ENCODE data around the gene PALLD.
"Not testable (repeated sequence)": the region's sequence is repeated elsewhere in the genome, so short reads cannot be mapped to it uniquely, and the experiment has no call there.

Gene PALLD

GRCh38 chr4:168794881-168795280 is 298.0 kb downstream of the PALLD start:
- no peak for TF ChIP-seq POLR2A (IDR thresholded peaks at IDR 0.05; ENCODE audit: low read depth, low read length)
- FAIRE-seq (no peak), DNase-seq (ENCODE audit: insufficient read length, low spot score) (no peak)

GRCh38 chr4:168795346-168795745 is 298.5 kb downstream of the PALLD start:
- TF ChIP-seq POU2F2 (IDR thresholded peaks at IDR 0.05; ENCODE audit: low read depth, low read length) (no peak), POLR2A (IDR thresholded peaks at IDR 0.05; ENCODE audit: low read depth, low read length) (no peak), TAF1 (IDR thresholded peaks at IDR 0.05; ENCODE audit: low read depth, low read length) (no peak), SPI1 (IDR thresholded peaks at IDR 0.05; ENCODE audit: low read depth, low read length) (no peak), PAX5 (IDR thresholded peaks at IDR 0.05; ENCODE audit: insufficient read depth, low read length, severe bottlenecking) (no peak), POLR2AphosphoS5 (IDR thresholded peaks at IDR 0.05; ENCODE audit: low read depth, low read length) (no peak)
- no peak for FAIRE-seq
- DNase-seq (ENCODE audit: insufficient read length, low spot score): no peak

GRCh38 chr4:168796362-168797106 is 299.7 kb downstream of the PALLD start:
- no peak for DNase-seq (ENCODE audit: insufficient read length, low spot score)
- FAIRE-seq: no peak
- TF ChIP-seq PAX5 (IDR thresholded peaks at IDR 0.05; ENCODE audit: insufficient read depth, low read length, severe bottlenecking): no peak

- FAIRE-seq (no peak), DNase-seq (ENCODE audit: insufficient read length, low spot score) (no peak)
- TF ChIP-seq PAX5 (IDR thresholded peaks at IDR 0.05; ENCODE audit: insufficient read depth, low read length, severe bottlenecking): no peak
- no peak for TF ChIP-seq SPI1 (IDR thresholded peaks at IDR 0.05; ENCODE audit: low read depth, low read length)
- TF ChIP-seq TAF1 (IDR thresholded peaks at IDR 0.05; ENCODE audit: low read depth, low read length): no peak
- no peak for TF ChIP-seq POLR2A (IDR thresholded peaks at IDR 0.05; ENCODE audit: low read depth, low read length)
- TF ChIP-seq POU2F2 (IDR thresholded peaks at IDR 0.05; ENCODE audit: low read depth, low read length): no peak
- no peak for TF ChIP-seq POLR2AphosphoS5 (IDR thresholded peaks at IDR 0.05; ENCODE audit: low read depth, low read length)
Observed at GRCh38 chr4:168797194-168797593, 300.3 kb downstream of the PALLD start.

GRCh38 chr4:168797738-168798375 is 301.0 kb downstream of the PALLD start:
- FAIRE-seq: no peak
- no peak for DNase-seq (ENCODE audit: insufficient read length, low spot score)
- TF ChIP-seq TAF1 (IDR thresholded peaks at IDR 0.05; ENCODE audit: low read depth, low read length): no peak
- TF ChIP-seq POLR2A (IDR thresholded peaks at IDR 0.05; ENCODE audit: low read depth, low read length): no peak
- no peak for TF ChIP-seq SPI1 (IDR thresholded peaks at IDR 0.05; ENCODE audit: low read depth, low read length)
- no peak for TF ChIP-seq POU2F2 (IDR thresholded peaks at IDR 0.05; ENCODE audit: low read depth, low read length)

- no peak for FAIRE-seq
- TF ChIP-seq POU2F2 (IDR thresholded peaks at IDR 0.05; ENCODE audit: low read depth, low read length): no peak
- TF ChIP-seq SPI1 (IDR thresholded peaks at IDR 0.05; ENCODE audit: low read depth, low read length): no peak
- no peak for TF ChIP-seq POLR2AphosphoS5 (IDR thresholded peaks at IDR 0.05; ENCODE audit: low read depth, low read length)
- TF ChIP-seq POLR2A (IDR thresholded peaks at IDR 0.05; ENCODE audit: low read depth, low read length): no peak
- no peak for DNase-seq (ENCODE audit: insufficient read length, low spot score)
Observed at GRCh38 chr4:168800926-168801325, 304.1 kb downstream of the PALLD start.

GRCh38 chr4:168802222-168802621 is 305.4 kb downstream of the PALLD start:
- TF ChIP-seq TAF1 (IDR thresholded peaks at IDR 0.05; ENCODE audit: low read depth, low read length) (no peak), POU2F2 (IDR thresholded peaks at IDR 0.05; ENCODE audit: low read depth, low read length) (no peak), SPI1 (IDR thresholded peaks at IDR 0.05; ENCODE audit: low read depth, low read length) (no peak), POLR2A (IDR thresholded peaks at IDR 0.05; ENCODE audit: low read depth, low read length) (no peak), POLR2AphosphoS5 (IDR thresholded peaks at IDR 0.05; ENCODE audit: low read depth, low read length) (no peak), PAX5 (IDR thresholded peaks at IDR 0.05; ENCODE audit: insufficient read depth, low read length, severe bottlenecking) (no peak)
- no peak for DNase-seq (ENCODE audit: insufficient read length, low spot score)
- FAIRE-seq: no peak

- not testable (repeated sequence) for FAIRE-seq; DNase-seq (ENCODE audit: insufficient read length, low spot score)
Observed at GRCh38 chr4:168803052-168803451, 306.2 kb downstream of the PALLD start.

GRCh38 chr4:168803732-168804131 is 306.9 kb downstream of the PALLD start:
- FAIRE-seq: no peak
- TF ChIP-seq SPI1 (IDR thresholded peaks at IDR 0.05; ENCODE audit: low read depth, low read length): no peak
- no peak for TF ChIP-seq POU2F2 (IDR thresholded peaks at IDR 0.05; ENCODE audit: low read depth, low read length)
- no peak for TF ChIP-seq POLR2A (IDR thresholded peaks at IDR 0.05; ENCODE audit: low read depth, low read length)
- TF ChIP-seq POLR2AphosphoS5 (IDR thresholded peaks at IDR 0.05; ENCODE audit: low read depth, low read length): no peak
- TF ChIP-seq TAF1 (IDR thresholded peaks at IDR 0.05; ENCODE audit: low read depth, low read length): no peak
- TF ChIP-seq PAX5 (IDR thresholded peaks at IDR 0.05; ENCODE audit: insufficient read depth, low read length, severe bottlenecking): no peak
- DNase-seq (ENCODE audit: insufficient read length, low spot score): no peak

GRCh38 chr4:168804146-168804545 is 307.3 kb downstream of the PALLD start:
- TF ChIP-seq PAX5 (IDR thresholded peaks at IDR 0.05; ENCODE audit: insufficient read depth, low read length, severe bottlenecking): no peak
- DNase-seq (ENCODE audit: insufficient read length, low spot score) (no peak), FAIRE-seq (no peak)

GRCh38 chr4:168805341-168805740 is 308.5 kb downstream of the PALLD start:
- no peak for FAIRE-seq

GRCh38 chr4:168806247-168806646 is 309.4 kb downstream of the PALLD start:
- FAIRE-seq; DNase-seq (ENCODE audit: insufficient read length, low spot score): not testable (repeated sequence)

More at GRCh38 chr4:168805341-168805740, 308.5 kb downstream of the PALLD start:
- no peak for DNase-seq (ENCODE audit: insufficient read length, low spot score)
- TF ChIP-seq POU2F2 (IDR thresholded peaks at IDR 0.05; ENCODE audit: low read depth, low read length) (no peak), TAF1 (IDR thresholded peaks at IDR 0.05; ENCODE audit: low read depth, low read length) (no peak), SPI1 (IDR thresholded peaks at IDR 0.05; ENCODE audit: low read depth, low read length) (no peak), POLR2A (IDR thresholded peaks at IDR 0.05; ENCODE audit: low read depth, low read length) (no peak), PAX5 (IDR thresholded peaks at IDR 0.05; ENCODE audit: insufficient read depth, low read length, severe bottlenecking) (no peak), POLR2AphosphoS5 (IDR thresholded peaks at IDR 0.05; ENCODE audit: low read depth, low read length) (no peak)

All from GM12891 (cell line).